ENCODE data around the gene GABRG3.

DNA sequence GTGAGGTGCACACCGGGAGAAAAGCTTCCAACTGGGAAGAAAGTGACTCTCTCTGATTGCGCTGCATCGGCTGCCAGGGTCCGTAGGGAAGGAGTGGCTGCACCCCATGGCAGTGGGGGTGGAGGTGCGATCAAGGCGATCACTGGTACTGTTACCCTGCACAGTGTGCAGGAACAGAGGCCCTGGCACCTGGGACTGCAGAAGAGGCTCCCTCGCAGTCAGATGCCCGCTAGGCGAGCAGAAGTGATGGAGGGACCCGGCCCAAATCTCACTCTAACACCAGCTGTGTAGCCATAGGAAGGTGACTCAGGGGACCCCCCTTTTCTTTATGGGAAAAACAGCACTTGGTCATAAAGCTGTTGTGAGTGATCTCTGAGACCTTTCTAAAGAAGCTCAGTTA lies 196.8 kb downstream of the GABRG3 start:
- TF ChIP-seq, protein P1, sequence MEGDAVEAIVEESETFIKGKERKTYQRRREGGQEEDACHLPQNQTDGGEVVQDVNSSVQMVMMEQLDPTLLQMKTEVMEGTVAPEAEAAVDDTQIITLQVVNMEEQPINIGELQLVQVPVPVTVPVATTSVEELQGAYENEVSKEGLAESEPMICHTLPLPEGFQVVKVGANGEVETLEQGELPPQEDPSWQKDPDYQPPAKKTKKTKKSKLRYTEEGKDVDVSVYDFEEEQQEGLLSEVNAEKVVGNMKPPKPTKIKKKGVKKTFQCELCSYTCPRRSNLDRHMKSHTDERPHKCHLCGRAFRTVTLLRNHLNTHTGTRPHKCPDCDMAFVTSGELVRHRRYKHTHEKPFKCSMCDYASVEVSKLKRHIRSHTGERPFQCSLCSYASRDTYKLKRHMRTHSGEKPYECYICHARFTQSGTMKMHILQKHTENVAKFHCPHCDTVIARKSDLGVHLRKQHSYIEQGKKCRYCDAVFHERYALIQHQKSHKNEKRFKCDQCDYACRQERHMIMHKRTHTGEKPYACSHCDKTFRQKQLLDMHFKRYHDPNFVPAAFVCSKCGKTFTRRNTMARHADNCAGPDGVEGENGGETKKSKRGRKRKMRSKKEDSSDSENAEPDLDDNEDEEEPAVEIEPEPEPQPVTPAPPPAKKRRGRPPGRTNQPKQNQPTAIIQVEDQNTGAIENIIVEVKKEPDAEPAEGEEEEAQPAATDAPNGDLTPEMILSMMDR (IDR thresholded peaks at IDR 0.05) = no peak
- no peak for TF ChIP-seq POLR2A (IDR thresholded peaks at IDR 0.05)

All from adrenal gland (tissue), 5 donors.